GM21447 (cell line): ENCODE results near the gene PTPRN2.

Experiments
- ATAC-seq: cut with Tn5 transposase; IDR thresholded peaks from one replicate; pipeline ENCODE4 v1.9.1; 2021; ENCODE audit not compliant: unreplicated experiment

PTPRN2 gene

DNA sequence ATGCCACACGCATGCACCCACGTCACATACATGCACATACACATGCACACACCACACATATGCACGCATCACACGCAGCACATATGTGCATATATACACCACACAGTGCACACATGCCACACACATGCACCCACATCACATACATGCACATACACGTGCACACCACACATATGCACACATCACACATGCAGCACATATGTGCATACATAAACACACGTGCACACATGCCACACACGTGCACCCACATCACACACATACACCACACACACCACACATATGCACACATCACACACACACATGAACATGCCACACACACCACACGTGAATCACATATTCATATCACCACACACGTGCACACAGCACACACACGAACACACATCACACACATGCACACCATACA lies 338.8 kb downstream of the PTPRN2 start:
- no peak for ATAC-seq

DNA sequence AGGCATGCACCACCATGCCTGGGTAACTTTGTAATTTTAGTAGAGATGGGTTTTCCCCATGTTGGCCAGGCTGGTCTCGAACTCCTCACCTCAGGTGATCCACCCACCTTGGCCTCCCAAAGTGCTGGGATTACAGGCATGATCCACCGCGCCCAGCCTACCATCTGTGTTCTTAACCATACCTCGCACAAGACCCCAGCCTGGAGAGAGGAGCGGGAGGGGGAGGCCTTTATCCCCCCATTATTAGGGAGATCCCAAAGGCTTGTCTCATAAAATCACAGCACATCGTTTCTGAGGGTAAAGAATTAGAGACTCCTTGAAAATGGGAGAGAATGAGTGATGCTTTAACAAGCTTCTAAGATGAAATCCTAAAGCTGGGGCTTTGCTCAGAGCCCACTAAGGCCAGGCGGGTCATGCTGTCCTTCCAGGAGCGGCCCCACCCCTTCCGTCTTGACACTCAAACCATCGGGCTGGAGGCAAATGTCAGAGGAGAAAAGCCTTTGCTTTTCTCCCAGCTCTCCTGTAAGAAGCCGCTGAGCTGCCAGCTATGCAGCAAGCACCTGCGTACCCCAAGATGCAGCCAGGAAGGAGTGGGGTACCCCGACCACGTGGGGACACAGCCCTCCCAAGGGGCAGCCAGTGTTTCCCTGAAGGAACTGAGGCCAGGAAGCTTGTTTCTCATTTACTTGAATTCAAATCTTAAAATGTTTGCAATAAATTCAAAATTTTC lies 339.7 kb downstream of the PTPRN2 start:
- no peak for ATAC-seq

DNA sequence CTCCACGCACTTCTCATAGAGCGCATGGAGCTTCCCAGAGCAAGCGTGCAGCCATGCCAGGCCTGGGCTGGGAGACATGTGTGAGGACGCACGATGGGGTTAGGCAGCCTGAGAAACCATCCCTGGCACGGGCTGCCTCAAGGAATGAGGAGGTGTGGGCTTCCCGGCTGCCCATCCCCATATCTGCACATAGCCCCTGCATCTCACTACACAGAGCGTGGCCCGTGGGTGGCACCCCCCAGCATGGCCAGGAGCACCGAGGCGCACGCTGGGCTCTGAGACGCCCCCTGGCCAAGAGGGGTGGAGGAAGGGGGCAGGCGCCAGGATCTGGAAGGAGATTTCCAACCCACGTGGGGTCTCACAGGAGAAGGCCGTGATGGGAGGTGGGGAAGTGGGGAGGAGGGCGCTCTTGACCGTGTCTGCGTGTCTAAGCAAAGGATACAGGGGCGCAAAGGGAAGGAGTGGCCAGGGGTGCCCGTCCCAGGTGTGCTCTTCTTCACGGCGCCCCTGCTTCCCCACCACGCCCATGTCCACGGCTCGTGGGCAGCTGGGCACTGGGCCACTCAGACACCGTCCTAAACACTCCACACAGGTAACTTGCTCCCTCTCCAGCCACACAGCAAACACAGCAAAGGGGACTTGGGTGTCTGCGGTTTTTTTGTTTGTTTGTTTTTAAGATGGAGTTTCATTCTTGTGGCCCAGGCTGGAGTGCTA lies 340.5 kb downstream of the PTPRN2 start:
- no peak for ATAC-seq

DNA sequence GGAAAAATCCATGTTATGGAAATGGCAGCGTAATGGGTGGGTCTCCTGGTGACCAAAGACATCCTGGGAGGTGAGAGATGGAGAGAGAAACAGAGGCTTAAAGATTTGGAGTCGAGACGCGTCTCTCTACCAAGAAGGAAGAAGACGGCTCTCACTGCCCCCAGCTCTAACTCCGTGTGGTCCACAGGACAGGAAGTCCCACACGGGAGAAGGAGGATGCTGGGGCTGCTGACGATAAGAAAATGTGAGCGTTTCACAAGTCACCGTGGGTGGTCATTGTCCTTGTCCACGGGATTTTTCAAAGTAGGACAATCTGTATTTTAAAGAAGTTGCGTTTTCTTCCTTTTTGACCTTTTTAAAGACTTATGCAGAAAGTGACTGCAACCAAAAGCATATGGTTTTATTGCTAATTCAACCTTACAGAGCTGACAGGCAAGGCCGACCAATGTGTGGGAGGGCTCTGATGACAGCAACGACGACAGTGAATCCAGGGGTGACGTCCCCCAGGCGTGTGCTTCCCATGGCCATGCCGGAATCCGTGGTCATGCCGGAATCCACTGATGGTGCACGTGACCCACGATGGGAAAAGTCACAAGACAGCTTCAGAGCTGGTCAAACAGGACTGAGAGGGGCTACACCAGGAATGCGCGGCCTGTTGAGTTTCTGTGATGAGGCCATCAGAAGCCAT lies 341.2 kb downstream of the PTPRN2 start:
- ATAC-seq, result no peak

DNA sequence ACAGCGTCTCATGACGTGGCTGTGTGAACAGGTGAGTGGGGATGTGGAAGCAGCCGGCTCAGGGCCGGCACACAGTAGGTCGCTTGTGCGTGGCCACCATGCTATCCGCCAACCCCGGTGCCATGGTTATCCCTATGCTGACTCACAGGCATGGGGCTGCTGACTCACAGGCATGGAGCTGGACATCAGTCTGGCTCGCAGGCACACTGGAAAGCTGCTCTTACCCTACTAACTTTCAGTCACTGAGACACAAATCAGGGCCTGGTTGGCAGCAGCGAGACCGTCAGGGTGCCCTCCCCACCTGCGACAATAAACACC lies 341.9 kb downstream of the PTPRN2 start:
- ATAC-seq, result no peak

DNA sequence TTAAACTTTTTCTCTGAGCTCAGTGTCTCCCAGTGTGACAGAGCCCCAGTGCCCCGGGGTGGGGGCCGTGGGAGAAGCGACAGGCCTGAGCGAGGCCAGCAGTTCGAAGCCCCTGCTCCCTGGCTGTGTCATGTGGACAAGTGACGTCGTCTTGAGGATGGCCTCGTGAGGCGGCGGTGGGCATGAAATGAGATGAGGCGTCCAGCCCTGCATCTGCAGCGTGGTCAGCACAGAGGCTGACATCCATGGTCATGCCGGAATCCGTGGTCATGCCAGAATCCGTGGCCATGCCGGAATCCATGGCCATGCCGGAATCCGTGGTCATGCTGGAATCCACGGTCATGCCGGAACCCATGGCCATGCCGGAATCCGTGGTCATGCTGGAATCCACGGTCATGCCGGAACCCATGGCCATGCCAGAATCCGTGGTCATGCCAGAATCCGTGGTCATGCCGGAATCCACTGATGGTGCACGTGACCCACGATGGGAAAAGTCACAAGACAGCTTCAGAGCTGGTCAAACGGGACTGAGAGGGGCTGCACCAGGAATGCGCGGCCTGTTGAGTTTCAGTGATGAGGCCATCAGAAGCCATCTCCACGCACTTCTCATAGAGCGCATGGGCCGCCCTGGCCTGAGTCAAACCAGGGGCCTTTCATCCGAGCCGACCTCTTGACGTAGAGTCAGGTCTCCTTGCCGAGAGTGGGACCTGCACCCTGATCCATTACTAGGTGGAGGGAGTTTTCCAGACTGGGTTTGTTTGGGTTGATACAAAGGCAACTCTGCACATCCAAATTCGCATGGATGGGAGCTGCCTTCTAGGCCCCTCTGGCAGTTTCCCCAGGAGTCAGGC lies 342.5 kb downstream of the PTPRN2 start:
- no peak for ATAC-seq

DNA sequence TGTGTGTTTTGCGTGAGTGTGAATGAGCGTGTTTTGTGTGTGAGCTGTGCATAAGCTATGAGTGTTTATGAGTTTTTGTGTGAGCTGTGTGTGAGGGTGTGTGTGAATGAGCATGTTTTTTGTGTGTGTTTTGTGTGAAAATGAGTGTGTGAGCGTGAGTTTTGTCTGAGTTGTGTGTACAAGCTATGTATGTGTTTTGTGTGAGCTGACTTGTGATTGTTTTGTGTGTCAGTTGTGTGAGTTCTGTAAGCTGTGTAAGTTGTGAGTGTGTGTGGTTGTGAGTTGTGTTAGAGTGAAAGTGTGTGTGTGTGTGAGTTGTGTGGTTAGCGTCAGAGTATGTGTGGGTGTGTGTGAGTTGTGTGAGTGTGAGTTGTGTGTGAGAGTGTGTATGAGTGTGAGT lies 343.2 kb downstream of the PTPRN2 start:
- ATAC-seq, result no peak

DNA sequence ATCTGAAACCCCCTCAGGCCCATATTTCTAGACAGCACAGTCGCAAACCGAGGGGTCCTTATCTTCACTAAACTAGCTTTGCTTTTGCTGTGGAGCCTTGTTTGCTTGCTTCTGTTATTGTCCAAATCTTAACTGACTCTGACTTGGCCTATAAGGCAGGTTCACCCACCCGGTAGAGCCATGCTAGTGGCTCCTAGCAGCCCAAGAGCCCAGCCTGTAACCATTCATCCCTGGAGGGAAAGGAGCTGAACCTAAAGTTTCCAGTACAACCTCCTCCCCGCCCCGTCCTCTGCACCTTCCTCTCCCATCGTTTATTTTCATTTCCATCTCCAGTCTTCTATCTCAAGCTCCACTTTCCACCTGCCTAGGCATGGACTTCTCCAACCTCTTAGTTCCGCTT lies 345.7 kb downstream of the PTPRN2 start:
- no peak for ATAC-seq

DNA sequence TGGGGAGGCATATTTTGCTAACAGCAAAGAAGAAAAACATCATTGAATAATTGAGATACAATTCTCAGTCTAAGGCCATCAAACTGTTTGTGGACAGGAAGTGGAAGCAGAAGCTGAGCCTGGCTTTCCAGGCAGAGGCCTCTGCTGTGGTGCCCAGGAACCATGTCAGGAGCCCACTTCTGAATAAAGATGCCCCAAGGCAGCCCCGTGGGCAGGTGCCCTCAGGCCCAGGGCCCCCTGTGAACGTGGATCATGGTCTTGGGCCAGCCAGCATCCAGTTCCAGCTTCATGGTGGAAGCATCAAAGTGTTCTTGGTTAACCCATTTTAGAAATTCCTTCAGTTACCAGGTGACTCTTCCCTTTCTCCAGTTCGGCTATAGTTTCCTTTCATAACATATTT lies 346.8 kb downstream of the PTPRN2 start:
- no peak for ATAC-seq

DNA sequence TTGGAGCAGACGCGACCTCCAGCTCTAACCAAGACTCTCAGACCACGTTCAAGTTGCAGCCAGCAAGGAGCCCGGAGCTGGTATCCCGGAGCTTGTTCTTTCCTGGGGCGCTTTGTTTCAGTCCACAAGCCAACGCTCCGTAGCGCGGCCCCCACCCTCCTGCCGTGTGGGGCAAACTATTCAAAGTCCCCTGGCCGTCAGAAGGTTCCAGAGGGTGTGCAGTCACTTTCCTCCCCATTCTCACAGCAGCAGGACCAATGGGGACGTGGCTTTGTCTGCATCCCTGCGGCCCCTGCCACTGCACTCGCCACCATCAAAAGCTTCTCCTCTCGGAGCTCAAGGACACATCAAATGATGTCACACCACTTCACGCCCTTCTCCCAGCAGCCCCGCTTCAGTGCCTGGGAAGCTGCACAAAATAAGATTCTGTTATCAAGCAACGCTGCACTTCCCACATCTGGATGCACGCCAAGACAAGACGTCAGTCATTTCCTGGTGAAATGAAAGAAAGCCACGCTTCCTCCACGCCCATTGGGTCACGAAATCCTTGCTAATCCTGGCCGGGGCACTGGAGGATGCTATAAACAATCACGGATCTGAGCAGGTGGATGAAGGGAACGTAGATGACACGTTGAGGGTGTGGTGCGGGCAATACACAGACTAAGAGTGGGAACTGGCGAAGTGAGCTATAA lies 348.2 kb downstream of the PTPRN2 start:
- no peak for ATAC-seq

DNA sequence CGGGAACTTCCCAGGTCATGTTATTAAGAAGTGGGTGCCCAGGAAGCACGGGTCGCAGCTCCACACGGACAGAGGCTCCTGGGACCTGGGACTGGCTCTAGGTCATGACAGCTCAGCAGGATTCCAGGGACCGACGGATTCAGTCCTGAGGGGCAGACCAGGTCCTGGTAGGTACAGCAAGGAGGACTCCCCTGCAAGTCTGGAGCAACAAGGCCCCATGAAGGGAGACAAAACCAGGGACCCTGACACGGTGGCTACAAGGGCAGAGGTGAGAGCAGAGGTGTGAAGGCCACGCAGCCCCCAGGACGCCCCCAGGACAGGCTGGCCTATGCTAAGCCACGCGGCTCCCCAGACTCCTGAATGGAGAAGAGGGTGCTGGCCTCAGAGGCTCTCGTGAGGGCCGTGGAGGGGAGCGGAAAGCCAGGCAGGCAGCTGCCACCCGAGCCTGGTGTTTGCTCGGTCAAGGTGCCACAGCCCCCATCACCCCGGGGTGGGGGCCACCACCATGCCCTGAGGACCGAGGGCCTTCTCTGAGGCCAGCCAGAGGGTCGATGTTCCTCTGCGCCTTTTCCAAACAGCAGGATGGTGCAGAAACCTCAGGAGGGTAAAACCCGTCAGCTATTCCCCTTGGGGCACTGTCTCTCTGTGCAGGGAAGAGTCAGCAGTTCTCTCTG lies 348.9 kb downstream of the PTPRN2 start:
- no peak for ATAC-seq

DNA sequence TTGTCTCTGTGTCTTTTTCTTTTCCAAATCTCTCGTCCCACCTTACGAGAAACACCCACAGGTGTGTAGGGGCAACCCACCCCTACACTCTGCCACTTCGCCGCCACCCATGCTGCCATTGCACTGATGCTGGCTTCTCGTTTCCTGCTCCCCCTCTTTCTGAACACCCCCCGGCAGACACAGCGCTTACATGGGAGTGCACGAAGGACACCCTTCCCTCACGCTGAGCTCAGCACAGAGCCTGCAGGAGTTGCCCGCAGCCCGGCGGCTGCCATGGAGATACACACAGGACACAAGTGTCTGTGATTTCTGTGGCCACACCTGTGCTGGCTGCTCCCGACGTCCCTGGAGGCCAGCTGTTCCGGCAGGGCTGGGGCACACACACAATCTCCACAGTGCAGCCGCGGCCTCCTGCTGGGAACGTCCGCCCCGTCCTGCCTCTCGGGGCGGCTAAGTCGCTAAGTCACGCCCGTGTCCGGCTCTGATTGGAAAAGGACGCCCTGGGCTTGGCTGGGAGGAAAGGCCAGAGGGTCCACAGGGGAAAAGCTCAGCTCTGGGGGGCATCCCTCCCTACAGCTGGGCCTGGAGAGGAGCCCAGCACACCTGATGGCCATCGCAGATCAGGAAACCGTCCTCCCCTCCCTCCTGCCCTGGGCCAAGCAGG lies 349.8 kb downstream of the PTPRN2 start:
- ATAC-seq, result no peak

DNA sequence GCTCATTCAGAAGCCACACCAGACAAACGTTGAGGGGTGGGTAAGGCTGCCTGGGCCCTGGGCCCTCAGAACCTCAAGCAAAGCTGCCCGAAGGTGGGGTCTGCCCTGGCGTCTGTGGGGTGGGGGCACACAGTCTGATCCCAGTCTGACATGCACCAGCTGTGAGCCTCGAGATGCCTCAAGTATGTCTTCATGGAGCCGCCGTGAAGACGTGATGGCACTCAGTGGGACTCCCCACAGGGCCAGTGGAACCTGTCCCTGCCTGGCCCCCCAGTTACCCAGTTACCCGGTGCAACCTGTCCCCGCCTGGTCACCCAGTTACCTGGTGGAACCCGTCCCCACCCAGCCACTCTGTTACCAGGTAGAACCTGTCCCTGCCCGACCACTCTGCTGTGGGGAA lies 351.2 kb downstream of the PTPRN2 start:
- no peak for ATAC-seq

DNA sequence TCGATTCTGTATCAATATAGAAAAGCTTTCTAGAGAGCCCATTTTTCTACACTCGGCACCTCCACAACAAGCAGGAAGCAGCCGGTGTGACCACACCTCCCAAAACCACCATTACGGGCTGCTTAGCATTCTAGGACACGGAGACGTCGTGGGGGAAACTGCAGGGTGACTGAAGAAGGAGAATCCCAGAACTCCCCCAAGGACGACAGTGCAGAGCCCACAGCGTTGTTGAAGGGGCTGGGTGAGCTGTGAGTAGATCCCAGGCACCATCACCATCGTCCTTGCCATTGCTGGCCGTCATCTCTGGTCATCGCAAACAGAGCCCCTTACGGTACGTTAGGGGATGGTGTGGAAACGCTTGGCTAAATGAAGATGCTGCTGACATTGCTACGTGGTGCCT lies 351.8 kb downstream of the PTPRN2 start:
- no peak for ATAC-seq

DNA sequence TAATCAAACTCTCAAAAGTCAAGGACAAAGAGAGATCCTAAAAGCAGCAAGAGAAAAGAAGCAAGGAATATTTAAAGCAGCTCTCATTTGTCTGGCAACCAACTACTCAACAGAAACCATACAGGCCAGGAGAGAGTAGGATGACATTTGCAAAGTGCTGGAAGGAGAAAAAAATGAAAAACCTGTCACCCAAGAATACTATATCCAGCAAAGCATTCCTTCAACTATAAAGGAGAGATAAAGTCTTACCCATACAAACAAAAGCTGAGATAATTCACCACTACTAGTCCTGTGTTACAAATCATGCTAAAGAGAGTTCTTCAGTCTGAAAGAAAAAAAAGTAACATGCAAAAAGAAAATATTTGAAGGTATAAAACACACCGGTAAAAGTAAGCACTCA lies 357.7 kb downstream of the PTPRN2 start:
- ATAC-seq, result no peak

DNA sequence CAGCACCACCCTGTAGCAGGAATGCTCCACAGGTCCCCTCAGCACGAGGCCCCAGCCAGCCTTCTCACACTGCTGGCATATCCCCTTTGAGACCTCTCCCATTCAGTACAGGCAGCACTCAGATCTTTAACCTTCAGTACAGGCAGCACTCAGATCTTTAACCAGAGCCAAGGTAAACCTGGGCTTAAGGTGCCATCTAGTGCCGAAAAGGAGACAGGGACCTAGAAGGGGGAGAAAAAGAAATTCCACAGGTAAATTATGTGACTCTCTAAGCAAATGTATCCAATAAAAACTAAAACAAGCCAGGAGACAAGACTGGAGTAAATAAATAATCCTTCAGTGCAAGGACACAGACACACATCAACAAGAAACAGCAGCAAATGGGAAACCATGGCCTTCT lies 358.6 kb downstream of the PTPRN2 start:
- ATAC-seq, result no peak

DNA sequence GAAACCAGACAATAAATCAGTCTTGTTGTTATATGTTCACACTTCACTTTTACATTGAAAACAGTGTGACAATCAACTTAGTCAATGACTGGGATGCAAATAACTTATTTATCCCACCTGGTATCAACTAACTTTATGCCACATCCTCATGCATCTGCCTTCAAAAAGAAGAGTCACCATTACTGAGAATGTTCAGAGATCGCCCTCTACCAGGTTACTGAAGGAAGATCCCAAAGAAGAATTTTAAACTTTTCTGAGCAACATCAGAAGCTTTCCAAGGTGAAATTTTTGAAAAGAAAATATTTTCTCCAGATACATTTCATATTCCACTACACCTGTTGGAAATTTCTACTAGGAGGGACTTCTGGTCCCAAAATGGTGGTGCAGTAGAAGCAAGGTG lies 359.5 kb downstream of the PTPRN2 start:
- ATAC-seq, result no peak

DNA sequence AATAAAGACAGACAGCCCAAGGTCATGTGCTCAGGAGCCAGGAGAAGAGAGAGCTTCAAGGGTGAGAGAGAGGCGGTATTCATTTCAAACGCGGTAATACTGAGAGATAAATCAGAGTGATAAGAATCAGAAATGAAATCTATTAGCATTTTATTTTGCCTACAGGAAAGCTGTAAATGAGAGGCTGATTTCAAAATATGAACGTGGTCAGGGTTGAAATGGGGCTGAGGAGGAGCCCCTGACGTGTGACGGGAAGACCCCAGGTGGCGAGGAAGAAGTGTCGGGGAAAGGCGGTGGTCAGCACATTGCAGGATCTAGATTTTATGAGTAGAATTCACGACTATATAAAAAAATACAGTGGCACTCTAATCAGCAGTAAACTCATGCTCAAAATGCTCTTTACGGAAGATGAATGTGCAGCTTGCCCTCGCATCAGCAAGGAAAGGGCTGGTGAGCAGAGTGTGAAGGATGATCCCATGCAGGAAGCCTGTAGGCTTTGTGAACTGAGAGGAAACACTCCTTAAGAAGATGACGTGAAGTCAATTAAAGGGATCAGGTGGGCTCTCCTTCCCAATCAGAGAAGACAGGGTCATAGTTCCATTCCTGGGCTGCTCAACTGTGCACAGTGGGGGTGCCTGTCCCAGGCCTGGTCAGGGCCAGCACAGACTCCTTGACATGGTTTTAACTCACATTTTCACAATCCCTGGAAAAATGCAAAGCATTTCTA lies 360.2 kb downstream of the PTPRN2 start:
- ATAC-seq, result no peak

DNA sequence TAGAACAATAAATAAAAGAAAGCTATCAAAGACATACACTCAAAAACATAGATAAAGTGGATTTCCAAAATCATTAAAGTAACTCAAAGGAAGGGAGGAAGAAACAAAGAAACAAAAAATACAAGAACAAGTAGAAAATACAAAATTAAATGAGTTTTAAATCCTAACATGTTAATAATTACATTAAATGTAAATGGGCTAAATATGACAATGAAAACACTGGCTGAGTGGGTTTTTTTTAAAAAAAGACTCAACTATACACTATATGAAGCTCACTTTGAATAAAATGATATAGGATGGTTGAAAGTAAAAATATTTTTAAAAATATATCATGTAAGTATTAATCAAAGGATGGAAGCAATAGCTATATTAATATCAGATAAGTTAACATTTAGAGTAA lies 371.4 kb downstream of the PTPRN2 start:
- no peak for ATAC-seq
